ENCODE measurements around the gene CADM1.

- TF ChIP-seq CTCF (conservative IDR thresholded peaks at IDR 0.05; ENCODE audit: low read depth in 2 of 2) (no peak), POLR2AphosphoS5 (IDR thresholded peaks at IDR 0.05; ENCODE audit: low read depth) (no peak), EZH2 (IDR thresholded peaks at IDR 0.05; ENCODE audit: low read depth, unreplicated experiment) (no peak), REST (IDR thresholded peaks at IDR 0.05; ENCODE audit: unreplicated experiment) (no peak), JUNB (IDR thresholded peaks at IDR 0.05; ENCODE audit: unreplicated experiment) (no peak), ZNF114 (CRISPR knock-in tag; IDR thresholded peaks at IDR 0.05) (no peak), EZH2phosphoT487 (IDR thresholded peaks at IDR 0.05; ENCODE audit: unreplicated experiment) (no peak), STAT1 (IDR thresholded peaks at IDR 0.05; ENCODE audit: unreplicated experiment) (no peak), NANOG (IDR thresholded peaks at IDR 0.05; ENCODE audit: borderline replicate concordance) (no peak), ZNF462 (CRISPR knock-in tag; IDR thresholded peaks at IDR 0.05) (no peak)
Measured at GRCh38 chr11:115153135-115153534, 351.1 kb downstream of the CADM1 start.
